OCI-LY7 (cell line): ENCODE measurements around the gene ZBTB16.

Experiments used
- EZH2phosphoT487 ChIP-seq: fragments of 200-600 bp; sonication (generic); IDR thresholded peaks from 2 replicates; pipeline ENCODE4 v1.6.1; 2018; ENCODE audit warnings: low read depth, borderline replicate concordance, mild to moderate bottlenecking, mixed run types, antibody characterized with exemption, low read length, moderate library complexity, mixed read lengths
- TF ChIP-seq, protein P1 (sequence below): fragments of 200-600 bp; sonication (generic); conservative IDR thresholded peaks from 2 replicates; pipeline ENCODE4 v1.5.1; 2014; ENCODE audit warnings: mild to moderate bottlenecking, antibody characterized with exemption, low read length, moderate library complexity, mixed read lengths

GRCh38 chr11:114276077-114276476, 216.6 kb downstream of the ZBTB16 start:
- TF ChIP-seq, protein P1, sequence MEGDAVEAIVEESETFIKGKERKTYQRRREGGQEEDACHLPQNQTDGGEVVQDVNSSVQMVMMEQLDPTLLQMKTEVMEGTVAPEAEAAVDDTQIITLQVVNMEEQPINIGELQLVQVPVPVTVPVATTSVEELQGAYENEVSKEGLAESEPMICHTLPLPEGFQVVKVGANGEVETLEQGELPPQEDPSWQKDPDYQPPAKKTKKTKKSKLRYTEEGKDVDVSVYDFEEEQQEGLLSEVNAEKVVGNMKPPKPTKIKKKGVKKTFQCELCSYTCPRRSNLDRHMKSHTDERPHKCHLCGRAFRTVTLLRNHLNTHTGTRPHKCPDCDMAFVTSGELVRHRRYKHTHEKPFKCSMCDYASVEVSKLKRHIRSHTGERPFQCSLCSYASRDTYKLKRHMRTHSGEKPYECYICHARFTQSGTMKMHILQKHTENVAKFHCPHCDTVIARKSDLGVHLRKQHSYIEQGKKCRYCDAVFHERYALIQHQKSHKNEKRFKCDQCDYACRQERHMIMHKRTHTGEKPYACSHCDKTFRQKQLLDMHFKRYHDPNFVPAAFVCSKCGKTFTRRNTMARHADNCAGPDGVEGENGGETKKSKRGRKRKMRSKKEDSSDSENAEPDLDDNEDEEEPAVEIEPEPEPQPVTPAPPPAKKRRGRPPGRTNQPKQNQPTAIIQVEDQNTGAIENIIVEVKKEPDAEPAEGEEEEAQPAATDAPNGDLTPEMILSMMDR = no peak
- TF ChIP-seq EZH2phosphoT487 = no peak
